Stimulated activated CD4-positive, alpha-beta T cell treated with anti-CD3 and anti-CD28 coated beads, Interleukin-1b, Interleukin-23, amount 100 ng/mL, for 24 hours (primary cell): ENCODE data around the gene BCL10.
A peak's percentile ranks its signal among the peaks of the same experiment; 100 is the strongest.

ENCODE experiments used
- DNase-seq, 4 experiments: peaks; one replicate each; pipeline ENCODE4 v3.0.0-alpha.2; 2020; ENCODE audit warnings: low read depth in 4 of 4, low spot score in 1 of 4

Gene BCL10

DNA sequence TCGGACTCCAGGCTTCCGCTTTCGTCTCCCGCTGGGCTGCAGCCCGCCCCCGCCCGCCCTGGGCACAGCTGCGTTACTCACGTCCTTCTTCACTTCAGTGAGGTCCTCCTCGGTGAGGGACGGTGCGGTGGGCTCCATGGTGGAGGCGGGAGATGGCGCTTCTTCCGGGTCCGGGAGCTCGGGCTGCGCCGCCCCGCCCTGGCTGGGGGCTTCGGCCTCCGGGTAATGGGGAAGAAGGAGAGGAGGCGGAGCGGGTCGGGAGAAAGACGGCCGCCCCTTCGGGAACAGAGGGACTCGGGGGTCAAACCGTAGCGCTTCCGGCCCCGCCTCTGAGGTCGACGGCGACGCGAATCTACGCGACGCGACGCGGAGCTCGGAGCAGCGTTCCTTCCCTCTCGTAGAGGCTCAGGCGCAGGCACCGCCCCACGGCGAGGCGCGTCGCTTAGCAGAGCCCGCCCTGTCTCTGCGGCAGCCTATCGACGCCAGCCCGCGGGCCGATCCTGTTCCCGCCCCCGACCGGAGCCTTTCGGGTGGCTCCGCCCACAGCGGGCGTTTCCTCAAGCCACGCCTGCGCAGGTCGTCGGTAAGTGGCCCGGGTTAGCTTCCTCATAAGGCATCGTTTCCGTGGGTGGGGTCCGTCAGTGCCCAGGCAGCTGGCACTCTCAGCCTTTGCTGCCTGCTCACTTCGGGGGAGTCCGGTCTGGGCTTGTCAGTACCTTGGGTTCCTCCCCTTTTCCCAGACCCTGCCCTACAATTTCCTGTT is at the start of gene BCL10:
Gene BCL10 (minus strand): TSS at position 418 of the 763 bp plus-strand sequence. CDS start 280 bp downstream, at position 138.
- DNase-seq, result peak; percentile 85 to 95 (median 91)

DNA sequence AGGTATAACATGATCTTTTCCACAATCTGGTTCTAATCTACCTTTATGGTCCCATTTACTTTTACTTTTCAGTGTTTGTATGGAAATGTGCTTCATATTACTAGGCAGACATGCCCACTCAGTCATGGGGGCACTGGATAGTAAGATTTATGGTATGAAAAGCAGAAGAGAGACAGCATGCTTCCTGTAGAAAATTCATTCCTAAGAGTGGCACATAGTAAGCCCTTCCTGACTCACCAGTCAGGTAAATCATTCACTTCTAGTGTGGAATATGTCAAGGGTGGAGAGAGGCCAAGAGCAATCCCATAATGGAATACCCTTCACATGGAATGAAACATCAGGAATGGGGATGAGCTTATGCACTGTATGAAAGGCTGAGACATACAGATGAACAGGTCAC is 49.5 kb upstream of the BCL10 start:
- no peak for DNase-seq

DNA sequence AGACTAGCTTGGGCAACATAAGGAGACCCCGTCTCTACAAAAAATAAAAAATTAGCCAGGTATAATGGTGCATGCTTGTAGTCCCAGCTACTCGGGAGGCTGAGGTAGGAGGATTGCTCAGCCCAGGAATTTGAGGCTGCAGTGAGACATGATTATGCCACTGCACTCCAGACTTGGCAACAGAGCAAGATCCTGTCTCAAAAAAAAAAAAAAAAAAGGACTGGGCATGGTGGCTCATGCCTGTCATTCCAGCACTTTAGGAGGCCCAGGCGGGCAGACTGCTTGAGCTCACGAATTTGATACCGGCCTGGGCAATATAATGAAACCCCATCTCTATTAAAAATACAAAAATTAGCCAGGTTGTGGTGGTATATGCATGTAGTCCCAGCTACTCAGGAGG is 47.3 kb upstream of the BCL10 start:
- DNase-seq, result no peak

DNA sequence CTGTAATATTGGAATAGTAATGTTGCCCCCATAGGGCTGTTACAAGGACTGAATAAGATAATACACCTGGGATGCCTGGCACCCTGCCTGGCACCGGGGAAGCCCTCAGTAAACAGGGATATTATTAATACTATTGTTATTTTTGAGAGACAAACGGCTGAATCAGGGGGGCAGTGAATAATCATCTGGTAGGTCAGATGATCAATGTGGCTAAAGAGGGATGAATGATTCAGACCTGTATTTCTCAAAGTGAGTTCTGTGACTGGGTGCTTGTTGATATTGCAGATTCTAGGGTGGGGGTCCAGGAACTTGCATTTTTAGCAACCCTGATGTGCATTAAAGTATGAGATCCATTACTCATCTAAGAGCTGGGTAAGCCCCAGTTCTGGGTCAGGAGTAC is 46.2 kb upstream of the BCL10 start:
- no peak for DNase-seq

DNA sequence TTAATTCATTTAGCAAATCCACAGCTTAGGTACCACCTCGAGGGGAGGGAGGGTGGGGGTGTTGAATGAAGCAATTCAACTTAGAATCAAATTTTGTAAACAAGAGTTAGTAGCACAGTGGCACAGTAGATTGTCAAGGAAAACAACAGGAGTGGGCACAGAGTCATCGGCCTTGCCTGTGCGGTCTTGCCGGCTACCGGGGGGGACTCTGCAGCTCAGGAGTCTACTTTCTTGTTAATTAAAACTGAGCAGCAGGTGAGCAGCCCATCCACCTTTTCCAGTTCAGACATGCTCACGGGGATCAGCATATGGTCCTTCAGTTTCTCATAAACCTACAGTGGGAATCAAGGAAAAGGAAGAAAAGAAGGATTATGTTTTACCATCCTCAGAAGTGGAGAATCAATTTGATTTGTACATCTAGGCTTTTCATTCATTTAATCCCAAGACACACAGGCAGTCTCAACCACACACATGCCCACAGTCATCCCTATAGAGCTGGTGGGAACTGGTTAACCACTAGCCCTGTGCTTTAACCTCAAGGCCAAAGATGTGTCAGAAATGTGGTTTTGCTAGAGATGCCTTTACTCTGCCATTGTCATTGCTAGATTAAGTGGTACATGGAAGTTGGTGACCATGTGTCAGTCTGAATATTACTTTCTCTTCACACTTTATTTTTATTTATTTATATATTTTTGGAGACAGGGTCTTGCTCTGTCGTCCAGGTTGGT is 45.0 kb upstream of the BCL10 start:
- DNase-seq, result no peak

DNA sequence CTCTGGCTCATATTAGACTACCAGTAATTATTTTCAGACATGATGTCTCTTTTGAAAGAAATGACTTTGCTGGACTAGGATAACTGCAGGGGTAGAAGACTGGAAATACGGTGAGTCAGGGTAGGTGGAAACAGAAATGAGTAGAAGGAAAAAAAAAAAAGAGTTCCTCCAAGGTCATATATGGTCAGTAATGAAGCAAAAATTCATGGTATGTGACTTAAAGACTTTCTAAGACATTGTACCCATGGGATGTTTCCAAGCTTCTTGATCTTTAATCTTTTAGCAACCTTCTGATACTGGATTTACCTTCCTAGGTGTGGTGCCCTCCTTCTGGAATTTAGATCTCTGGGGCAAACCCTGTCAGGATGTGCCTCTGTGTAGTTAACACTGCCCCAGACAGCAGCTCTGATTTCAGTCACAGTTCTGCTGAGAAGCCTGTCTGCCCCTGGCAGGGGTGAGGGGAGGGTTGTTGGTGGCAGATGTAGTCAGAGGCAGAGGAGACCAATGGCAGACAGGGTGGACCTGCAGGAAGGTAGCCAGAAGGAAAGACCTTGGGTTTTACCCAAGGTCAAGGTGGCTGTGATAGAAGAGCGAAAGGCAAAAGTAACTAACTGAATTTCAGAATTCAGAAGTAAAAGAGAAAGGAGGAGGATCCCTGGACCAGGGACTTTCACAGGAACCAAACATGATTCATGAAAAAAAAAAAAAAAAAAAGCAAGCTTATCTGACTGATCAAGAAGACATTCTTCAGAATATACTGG is 44.1 kb upstream of the BCL10 start:
- no peak for DNase-seq

DNA sequence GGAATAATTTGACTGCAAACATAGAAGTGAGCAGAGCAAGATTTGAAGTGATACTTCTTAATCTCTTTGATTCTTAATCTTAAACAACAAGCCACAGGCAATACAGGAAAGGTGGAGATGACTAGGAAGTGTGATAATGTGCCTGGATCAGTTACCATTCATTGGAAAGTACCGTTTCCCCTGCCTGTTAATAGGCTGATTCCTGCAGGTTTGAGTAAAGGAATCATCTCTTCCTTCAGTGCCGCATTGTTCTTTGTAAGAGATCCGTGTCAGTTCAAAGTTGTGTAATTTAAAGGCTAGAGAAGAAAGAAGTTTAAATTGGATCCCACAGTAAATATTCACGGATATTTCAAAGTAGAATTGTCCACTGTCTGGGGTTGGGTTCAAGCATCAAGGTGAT is 43.5 kb upstream of the BCL10 start:
- DNase-seq, result no peak

DNA sequence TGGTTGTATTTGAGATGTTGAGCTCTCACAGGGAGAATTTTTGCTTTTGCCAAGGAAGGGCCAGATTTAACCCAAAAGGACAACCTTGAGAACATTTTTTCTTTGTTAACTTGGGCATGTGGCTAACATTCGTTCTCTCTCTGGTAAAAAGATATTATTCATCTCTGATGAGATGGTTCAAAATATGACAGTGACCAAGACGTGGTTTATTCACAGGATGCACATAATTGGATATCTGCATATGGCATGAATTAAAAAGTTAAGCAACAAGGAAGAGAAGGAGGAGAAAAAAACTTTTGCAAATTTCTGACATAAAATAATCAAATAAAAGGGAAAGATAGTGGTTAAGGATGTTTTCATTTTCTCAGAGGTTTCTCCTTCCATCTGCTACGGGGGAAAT is 43.1 kb upstream of the BCL10 start:
- no peak for DNase-seq

DNA sequence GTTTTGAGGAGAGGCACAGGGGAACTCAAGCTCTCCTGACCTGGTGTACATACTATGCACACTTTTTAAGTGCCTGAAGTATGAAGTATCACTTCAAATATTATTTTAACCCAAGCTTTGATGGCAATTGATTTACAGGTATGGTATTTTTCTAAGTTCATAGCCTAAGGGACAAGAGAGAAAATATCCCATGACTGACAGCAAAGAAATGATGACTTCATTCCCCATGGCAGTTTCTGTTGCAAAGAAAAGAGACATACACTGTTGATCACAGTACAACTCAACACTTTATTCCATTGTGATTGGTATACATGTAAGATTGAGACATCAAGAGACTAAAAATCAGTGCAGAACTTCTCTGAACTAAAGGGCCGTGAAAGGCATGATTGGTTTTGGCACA is 41.8 kb upstream of the BCL10 start:
- DNase-seq, result no peak

DNA sequence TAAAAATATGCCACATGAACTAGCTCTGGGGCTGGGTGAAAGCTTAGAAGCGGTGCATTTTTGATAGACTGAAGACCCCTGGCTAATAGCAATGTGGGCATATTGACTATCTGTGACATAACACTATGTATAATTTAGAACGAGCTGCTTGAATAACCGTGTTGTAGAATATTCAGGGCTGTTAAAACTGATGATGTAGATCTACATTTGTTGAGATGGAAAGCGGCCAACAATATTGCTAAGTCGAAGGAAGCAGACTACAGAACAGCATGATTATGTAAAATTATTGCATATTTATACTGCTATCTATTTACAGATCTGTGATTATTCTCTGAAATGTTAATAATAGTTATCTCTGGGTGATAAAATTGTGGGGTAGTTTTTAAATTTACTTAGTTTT is 41.1 kb upstream of the BCL10 start:
- DNase-seq, result no peak

DNA sequence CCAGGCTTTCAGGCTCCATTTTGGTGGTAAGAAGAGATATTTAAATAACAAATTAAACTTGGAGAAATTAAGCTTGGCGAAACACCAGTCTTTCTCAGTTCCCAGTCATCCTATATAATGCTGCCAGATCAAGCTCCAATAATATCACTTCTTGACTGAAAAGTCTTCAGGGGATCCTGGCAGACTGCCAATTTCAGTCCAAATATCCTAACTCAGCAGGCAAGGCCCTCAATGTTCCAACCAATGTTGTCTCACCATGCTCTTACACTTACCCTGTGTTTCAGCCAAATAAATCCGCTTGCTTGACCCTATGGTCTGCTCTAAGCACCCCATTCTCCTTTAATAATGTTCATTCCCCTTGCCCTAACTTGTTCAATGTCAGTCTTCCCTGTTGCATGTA is 39.9 kb upstream of the BCL10 start:
- DNase-seq, result no peak

DNA sequence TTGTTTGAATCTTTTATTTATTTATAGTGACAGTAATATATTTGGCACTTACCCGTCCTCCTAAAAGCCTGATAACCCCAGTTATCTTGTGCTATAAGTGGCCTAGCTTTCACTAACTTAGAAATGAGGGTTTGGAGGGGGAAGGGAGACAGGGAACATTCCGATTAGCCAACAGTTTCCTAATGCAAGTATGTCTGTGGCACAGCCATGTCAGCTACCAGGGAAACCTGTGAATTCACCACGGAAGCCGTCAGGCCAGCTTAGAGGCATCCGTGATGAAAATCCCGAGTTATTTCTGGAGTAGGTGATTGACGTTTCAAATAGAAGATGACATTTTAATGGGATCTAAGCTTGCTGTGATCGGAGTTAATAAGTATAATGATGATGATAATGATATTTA is 39.4 kb upstream of the BCL10 start:
- DNase-seq, result no peak

DNA sequence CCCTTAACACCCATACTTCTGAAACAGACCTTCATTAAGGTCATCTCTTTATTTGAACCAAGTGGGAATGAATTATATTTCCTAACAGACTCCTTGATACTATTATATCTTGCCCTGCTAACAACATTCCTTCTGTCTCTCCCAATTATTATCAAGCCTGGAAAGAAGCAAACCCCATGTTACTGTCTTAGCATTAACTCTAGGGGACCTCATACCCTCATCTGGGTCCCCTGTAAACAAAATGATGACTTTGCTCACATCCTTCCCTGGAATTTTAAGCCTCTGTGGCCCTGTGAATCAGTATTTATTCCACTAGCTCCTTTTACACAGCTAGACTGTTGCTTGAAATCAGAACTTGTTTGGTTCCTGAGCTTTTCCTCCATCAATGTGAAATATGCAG is 38.3 kb upstream of the BCL10 start:
- no peak for DNase-seq

DNA sequence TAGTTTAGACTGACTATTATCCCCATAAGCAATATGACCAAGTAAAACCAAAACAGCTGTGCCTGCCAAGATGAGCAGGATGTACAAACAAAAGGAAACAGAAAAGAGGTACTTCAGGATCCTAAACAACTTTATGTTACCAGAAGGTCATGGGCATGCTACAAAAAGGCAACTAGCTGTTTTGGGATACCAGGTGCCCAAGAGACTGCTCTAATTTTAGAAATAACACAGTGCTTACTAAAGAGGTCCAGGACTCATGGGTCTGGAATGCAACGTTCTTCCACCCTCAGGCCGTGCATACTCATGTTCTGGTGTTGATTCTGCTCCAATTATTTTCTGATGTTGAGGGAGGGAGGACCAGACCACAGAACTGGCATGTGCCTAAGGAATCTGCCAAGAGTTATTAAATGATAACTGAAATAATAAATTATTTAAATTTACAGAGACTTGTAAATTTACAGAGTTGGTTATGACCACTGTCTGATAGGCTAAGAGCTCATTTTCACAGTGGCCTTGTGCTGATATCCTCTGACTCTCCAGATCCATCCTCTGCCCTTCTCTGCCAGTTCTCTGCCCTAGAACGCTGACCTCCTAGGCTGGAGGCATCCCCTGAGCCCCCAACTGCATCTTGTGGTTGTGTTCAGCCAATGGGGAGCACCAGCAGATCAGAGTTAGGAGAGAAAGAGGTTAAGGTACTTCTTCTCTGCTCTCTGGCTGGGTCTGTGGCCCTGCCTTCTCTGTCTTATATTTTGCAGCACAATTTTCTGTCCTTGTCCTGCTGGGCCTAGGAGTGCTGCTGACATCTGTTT is 37.7 kb upstream of the BCL10 start:
- DNase-seq, result no peak

DNA sequence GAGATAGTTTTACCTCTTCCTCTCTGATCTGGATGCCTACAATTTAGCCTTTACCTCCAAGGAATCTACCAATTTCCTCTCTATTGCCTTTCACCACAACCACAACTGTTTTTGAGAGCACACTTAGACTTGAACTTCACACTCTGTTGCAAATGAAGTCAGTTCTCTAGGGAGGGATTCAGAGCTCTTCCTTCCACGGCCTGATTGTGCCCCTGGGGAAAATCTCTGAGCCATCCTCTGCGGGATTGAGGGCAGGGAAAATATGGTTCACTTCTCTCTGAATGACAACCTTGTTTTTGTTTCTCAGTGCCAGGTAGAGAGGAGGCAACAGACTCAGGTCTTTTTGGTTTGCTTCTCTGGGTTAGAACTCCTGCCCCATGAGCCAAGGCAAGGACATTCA is 35.4 kb upstream of the BCL10 start:
- DNase-seq, result no peak

DNA sequence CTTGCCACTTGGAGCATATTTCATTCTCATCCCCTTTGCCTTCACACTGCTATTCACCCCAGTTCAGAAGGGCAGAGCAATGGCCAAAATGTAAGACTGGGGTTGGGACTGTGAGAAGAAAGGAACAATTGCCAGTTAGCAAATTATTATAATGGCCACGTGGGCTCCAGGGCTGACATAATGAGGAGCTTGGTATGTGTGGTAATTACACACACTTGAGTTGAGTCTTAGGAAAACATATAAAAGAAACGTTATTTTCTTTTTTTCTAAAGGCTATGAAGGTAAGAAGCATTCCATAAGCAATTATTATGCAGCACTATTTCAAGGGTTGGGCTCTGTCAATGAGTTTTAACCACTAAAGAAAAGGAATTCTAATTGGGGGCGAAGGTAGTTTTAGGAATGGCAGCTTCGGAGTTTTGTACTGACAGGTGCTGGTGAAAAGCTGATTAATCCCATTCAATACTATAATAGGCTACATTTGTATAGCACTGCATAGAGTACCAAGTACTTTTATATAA is 32.5 kb upstream of the BCL10 start:
- DNase-seq, result no peak

DNA sequence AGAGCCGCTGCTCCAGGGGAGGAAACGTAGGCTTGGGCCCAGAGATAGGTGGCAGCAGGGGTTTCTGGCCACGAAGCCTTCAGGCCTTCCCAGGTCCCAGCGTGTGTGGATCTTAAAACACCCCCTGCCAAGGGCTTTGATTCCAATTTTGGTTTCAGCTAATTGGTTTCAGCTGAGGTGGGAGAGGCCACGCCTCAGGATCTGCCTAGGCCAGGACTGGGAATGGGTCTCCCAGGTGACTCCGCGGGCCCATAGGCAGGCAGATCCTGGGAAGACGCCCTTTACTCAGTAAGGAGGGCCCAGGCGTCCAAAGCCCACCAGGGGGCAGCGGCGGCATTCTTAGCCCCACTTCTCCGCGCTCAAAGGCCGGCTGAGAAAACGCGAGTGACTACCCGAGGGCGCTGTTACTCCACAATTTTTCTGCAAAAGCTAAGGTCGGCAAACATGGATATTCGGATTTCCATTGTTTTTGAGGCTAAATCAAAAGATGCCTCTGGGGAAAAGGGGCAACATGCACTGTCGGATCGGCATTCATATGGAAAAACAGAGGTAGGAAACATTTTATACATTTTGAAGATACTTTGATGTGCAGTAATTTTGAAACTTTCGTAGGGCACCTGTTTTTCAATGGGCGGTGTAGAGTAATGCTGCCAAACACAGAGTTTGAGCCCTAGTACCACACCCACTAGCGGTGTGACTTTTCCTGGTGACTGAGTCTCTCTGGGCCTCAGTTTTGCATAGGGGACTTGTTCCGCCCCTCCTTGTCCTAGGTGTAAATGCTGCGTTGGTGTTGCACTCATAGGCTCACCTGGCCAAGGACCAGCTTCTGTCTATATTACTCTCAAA is 31.8 kb upstream of the BCL10 start:
- DNase-seq, result peak in 3 of 4 experiments; percentile 27 to 51 (median 44)

DNA sequence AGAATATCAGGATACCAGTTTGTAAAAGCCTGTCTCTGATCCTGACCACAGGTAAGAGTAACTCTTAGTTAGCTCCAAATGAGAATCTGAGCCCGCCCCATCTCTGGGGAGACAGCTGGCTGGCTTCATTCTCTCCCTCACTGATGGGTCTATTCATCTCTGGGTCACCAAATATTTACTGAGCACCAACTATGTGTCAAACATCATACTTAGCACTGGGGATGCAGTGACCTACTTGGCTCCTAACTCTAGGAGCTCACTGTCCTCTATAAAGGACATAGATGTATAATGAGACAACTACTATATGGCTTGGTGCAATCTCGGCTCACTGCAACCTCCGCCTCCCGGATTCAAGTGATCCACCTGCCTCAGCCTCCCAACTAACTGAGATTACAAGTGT is 29.8 kb upstream of the BCL10 start:
- no peak for DNase-seq

DNA sequence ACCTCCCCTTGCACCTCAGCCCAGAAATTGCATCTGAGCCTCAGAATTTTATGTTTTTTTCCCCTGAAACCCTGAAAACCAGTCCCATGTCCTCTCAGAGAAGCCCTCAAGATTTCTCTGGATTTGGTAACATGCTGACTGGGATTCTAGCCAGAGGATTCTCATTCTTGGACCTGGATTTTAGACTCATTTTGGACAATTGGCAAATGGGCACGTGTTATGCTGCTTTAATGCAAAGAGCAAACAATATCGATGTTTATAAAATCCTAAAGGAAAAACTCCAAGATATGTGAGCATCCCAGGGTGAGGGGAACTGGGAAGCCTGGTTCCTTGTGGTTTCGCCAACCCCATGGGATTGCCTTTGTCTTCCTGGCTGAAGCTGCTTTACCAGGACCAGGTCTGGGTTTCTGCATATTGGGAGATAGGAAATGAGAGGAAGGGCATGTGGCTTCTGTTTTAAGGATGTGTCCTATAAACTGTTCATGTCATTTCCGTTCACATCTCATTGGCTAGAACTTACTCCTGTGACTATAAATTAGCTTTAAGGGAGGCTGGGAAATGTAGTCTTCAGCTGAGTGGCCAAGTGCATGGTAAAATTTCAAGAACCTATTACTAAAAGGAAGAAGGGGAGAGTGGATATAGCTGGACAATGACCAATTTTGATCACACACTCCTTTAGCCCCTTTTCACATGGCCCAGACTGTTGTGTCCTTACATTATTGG is 27.2 kb upstream of the BCL10 start:
- no peak for DNase-seq
